ENCODE results near the gene NOD2.

Gene NOD2

GRCh38 chr16:50778284-50779163, 85.1 kb downstream of the NOD2 start:
- DNase-seq, result no peak

- no peak for DNase-seq
Measured at GRCh38 chr16:50781043-50781442, 87.6 kb downstream of the NOD2 start.

GRCh38 chr16:50781518-50781917, 88.1 kb downstream of the NOD2 start:
- no peak for DNase-seq

All from hypothalamus (tissue), 51 donors.